GM18861 (cell line): ENCODE measurements around the gene POLR2C.

Source experiments
- ATAC-seq: cut with Tn5 transposase; IDR thresholded peaks from one replicate; pipeline ENCODE4 v1.9.1; 2021; ENCODE audit not compliant: unreplicated experiment

The POLR2C gene

GRCh38 chr16:57517397-57518367 is 55.2 kb downstream of the POLR2C start:
- ATAC-seq, result no peak

GRCh38 chr16:57518520-57518919 is 56.0 kb downstream of the POLR2C start:
- no peak for ATAC-seq

GRCh38 chr16:57518922-57519321 is 56.4 kb downstream of the POLR2C start:
- ATAC-seq, result no peak

- ATAC-seq, result peak; percentile 56
These were observed 57.4 kb downstream of the POLR2C start for GRCh38 chr16:57519796-57520360.
